ENCODE results near the gene TEDC1. TPM values are rescaled to one million over a fixed set of nuclear protein-coding genes. Genes with fewer than 3 reads are reported as not detected.

Gene TEDC1
- polyA plus RNA-seq, 1 experiment: 6.4 TPM

GRCh38 chr14:105445290-105445689 is 45.8 kb upstream of the TEDC1 start:
- peaks cover 18% of the 10 kb centered on the region for H3K36me3 ChIP-seq (ENCODE audit: control insufficient read depth, insufficient read depth, low read length)
- no peak overlapping the region for H3K4me3 ChIP-seq (ENCODE audit: low read depth, low read length)
- H3K27me3 ChIP-seq (ENCODE audit: control insufficient read depth, insufficient read depth, low read length): no peaks in the 10 kb centered on the region
- DNase-seq (ENCODE audit: low read depth): no peak
- TF ChIP-seq CTCF (IDR thresholded peaks at IDR 0.05; ENCODE audit: insufficient read depth, low read depth, low read length): no peak
- ChIA-PET CTCF (interaction anchor here (0.8 kb wide), 1 partner anchor 44 kb away, joined by 3 read pairs; no protein-coding TSS in a partner anchor), POLR2A (no interaction called here)

GRCh38 chr14:105445901-105446845 is 44.9 kb upstream of the TEDC1 start:
- POLR2A ChIA-PET: no interaction called here
- CTCF ChIA-PET: interaction anchor here (1.3 kb wide), 1 partner anchor 82 kb away, joined by 3 read pairs; no protein-coding TSS in a partner anchor
- Histone ChIP-seq H3K27me3 (ENCODE audit: control insufficient read depth, insufficient read depth, low read length) (no peaks in the 10 kb centered on the region), H3K4me3 (ENCODE audit: low read depth, low read length) (no peak overlapping the region), H3K36me3 (ENCODE audit: control insufficient read depth, insufficient read depth, low read length) (peaks cover 21% of the 10 kb centered on the region)
- TF ChIP-seq CTCF (IDR thresholded peaks at IDR 0.05; ENCODE audit: insufficient read depth, low read depth, low read length): no peak
- no peak for DNase-seq (ENCODE audit: low read depth)

GRCh38 chr14:105446971-105447370 is 44.1 kb upstream of the TEDC1 start:
- ChIA-PET POLR2A (no interaction called here), CTCF (interaction anchor here (1.3 to 2.0 kb wide), 4 partner anchors 12 to 81 kb away, joined by 3 to 8 read pairs (median 5); no protein-coding TSS in a partner anchor)
- Histone ChIP-seq H3K36me3 (ENCODE audit: control insufficient read depth, insufficient read depth, low read length) (peaks cover 22% of the 10 kb centered on the region), H3K4me3 (ENCODE audit: low read depth, low read length) (no peak overlapping the region), H3K27me3 (ENCODE audit: control insufficient read depth, insufficient read depth, low read length) (no peaks in the 10 kb centered on the region)
- no peak for TF ChIP-seq CTCF (IDR thresholded peaks at IDR 0.05; ENCODE audit: insufficient read depth, low read depth, low read length)
- no peak for DNase-seq (ENCODE audit: low read depth)

GRCh38 chr14:105447651-105448640 is 43.1 kb upstream of the TEDC1 start:
- no peak for TF ChIP-seq CTCF (IDR thresholded peaks at IDR 0.05; ENCODE audit: insufficient read depth, low read depth, low read length)
- H3K36me3 ChIP-seq (ENCODE audit: control insufficient read depth, insufficient read depth, low read length): peaks cover 20% of the 10 kb centered on the region
- POLR2A ChIA-PET: no interaction called here

More at GRCh38 chr14:105447651-105448640, 43.1 kb upstream of the TEDC1 start:
- Histone ChIP-seq H3K4me3 (ENCODE audit: low read depth, low read length) (no peak overlapping the region), H3K27me3 (ENCODE audit: control insufficient read depth, insufficient read depth, low read length) (no peaks in the 10 kb centered on the region)
- no peak for DNase-seq (ENCODE audit: low read depth)
- CTCF ChIA-PET: interaction anchor here (0.6 to 2.0 kb wide), 15 partner anchors 9 to 80 kb away, joined by 3 to 9 read pairs (median 3); no protein-coding TSS in a partner anchor

All from BJ (cell line).